ENCODE results near the gene EPN1. TPM values are rescaled to one million over a fixed set of nuclear protein-coding genes. Genes with fewer than 3 reads are reported as not detected.

The EPN1 gene
- total and polyA plus RNA-seq, 2 of the 8 experiments (the other 6 are each of a cell fraction or from before 2014, with no cell fraction given), result 49.6 to 200 TPM

GRCh38 chr19:55690109-55690768 is 15.2 kb downstream of the EPN1 start:
- peaks cover 1 to 31% of the 10 kb centered on the region in 2 experiments for H4K20me1 ChIP-seq (replicated peaks in 1 of 2; ENCODE audit: control insufficient read depth in 1 of 2, insufficient read depth in 2 of 2, low read length in 2 of 2)
- H3K56ac ChIP-seq (replicated peaks; ENCODE audit: insufficient read length, low read depth, low read length), result no peak overlapping the region
- H4K8ac ChIP-seq (ENCODE audit: extremely low read depth, insufficient read depth, low read length), result no peak overlapping the region
- H3K23ac ChIP-seq (ENCODE audit: insufficient read length), result no peak overlapping the region
- H3K9ac ChIP-seq (replicated peaks in 1 of 4; ENCODE audit: extremely low read depth in 1 of 4, low read depth in 3 of 4, low read length in 3 of 4), result no peak overlapping the region
- no peak overlapping the region for H4K91ac ChIP-seq (replicated peaks; ENCODE audit: insufficient read length, low read length)
- no peak overlapping the region for H2BK5ac ChIP-seq (ENCODE audit: low read depth, low read length)
- FAIRE-seq (no peak), DNase-seq (ENCODE audit: low read depth in 1 of 2, low spot score in 2 of 2) (no peak)
- H3K14ac ChIP-seq (ENCODE audit: insufficient read length), result no peak overlapping the region
- 97% methylated on average over 19 of the region's 25 CpGs; no CpG with 5 or more reads in 1 of the 2 experiments for WGBS, 2 experiments (ENCODE audit: extremely low coverage in 1 of 2, insufficient coverage in 1 of 2, insufficient read length in 1 of 2, insufficient replicate concordance in 2 of 2, low coverage in 1 of 2, low lambda C conversion rate in 2 of 2, missing lambda C conversion rate in 1 of 2)
- H3K4me2 ChIP-seq (ENCODE audit: insufficient read depth in 1 of 2, low read depth in 2 of 2, low read length in 2 of 2), result no peak overlapping the region
- no peak overlapping the region for H2AK5ac ChIP-seq (ENCODE audit: low read depth, low read length)
- no peaks in the 10 kb centered on the region for H3K4me1 ChIP-seq (replicated peaks in 1 of 4; ENCODE audit: control insufficient read depth in 3 of 4, insufficient read depth in 4 of 4, low read length in 3 of 4)
- H3K27me3 ChIP-seq (replicated peaks in 1 of 4; ENCODE audit: control insufficient read depth in 3 of 4, extremely low read depth in 1 of 4, insufficient read depth in 3 of 4, low read length in 3 of 4), result no peaks in the 10 kb centered on the region; a peak in 1 of 7 replicates
- no peak overlapping the region for H4K5ac ChIP-seq (ENCODE audit: insufficient read length, low read depth, low read length)
- POLR2A ChIA-PET (ENCODE audit: partially characterized antibody), result interaction anchor here (1.9 kb wide), 1 partner anchor 13 kb away, joined by 6 read pairs; no protein-coding TSS in a partner anchor
- H3K36me3 ChIP-seq (ENCODE audit: control insufficient read depth in 2 of 4, insufficient read depth in 4 of 4, low read length in 3 of 4), result peaks cover 2 to 57% (median 18%) of the 10 kb centered on the region in 4 experiments; a peak in 6 of 8 replicates
- H3K9me3 ChIP-seq (ENCODE audit: insufficient read depth in 2 of 2, low read depth in 1 of 2, low read length in 1 of 2), result no peaks in the 10 kb centered on the region
- no peak overlapping the region for H2BK15ac ChIP-seq (ENCODE audit: low read length)
- no peak overlapping the region for H3K18ac ChIP-seq (ENCODE audit: extremely low read depth, low read length)
- peaks cover 0 to 5% of the 10 kb centered on the region in 2 experiments; a peak in 1 of 4 replicates for H3K79me2 ChIP-seq (ENCODE audit: control insufficient read depth in 1 of 2, insufficient read depth in 2 of 2, low read length in 2 of 2)
- no peak overlapping the region for H3K4me3 ChIP-seq (ENCODE audit: extremely low read depth in 1 of 4, insufficient read depth in 2 of 4, low read depth in 3 of 4, low read length in 4 of 4)
- CTCF ChIA-PET (ENCODE audit: partially characterized antibody), result interaction anchor here (0.5 kb wide), 1 partner anchor 647 kb away, joined by 4 read pairs; no protein-coding TSS in a partner anchor
- H2BK12ac ChIP-seq (ENCODE audit: low read depth, low read length), result no peak overlapping the region
- no peak overlapping the region for H2BK120ac ChIP-seq (replicated peaks; ENCODE audit: low read depth, low read length)
- H3K4ac ChIP-seq (replicated peaks; ENCODE audit: insufficient read length, low read depth, low read length), result no peak overlapping the region
- H3K27ac ChIP-seq (ENCODE audit: low read depth, low read length), result no peak overlapping the region
- H2AFZ ChIP-seq (ENCODE audit: low read length), result no peak overlapping the region
- H2BK20ac ChIP-seq (ENCODE audit: low read length), result no peak overlapping the region
- no peaks in the 10 kb centered on the region for H3K23me2 ChIP-seq (ENCODE audit: low read depth, low read length)
- H3K79me1 ChIP-seq (ENCODE audit: low read depth, low read length), result peaks cover 3% of the 10 kb centered on the region
- TF ChIP-seq ZNF274 (IDR thresholded peaks at IDR 0.05; ENCODE audit: borderline replicate concordance, extremely low read depth, low read length), result no peak
- no peak for TF ChIP-seq BACH1 (IDR thresholded peaks at IDR 0.05; ENCODE audit: low read length)
- TF ChIP-seq NANOG (IDR thresholded peaks at IDR 0.05; ENCODE audit: insufficient read depth, low read depth, low read length, poor library complexity, severe bottlenecking), result no peak
- TF ChIP-seq BCL11A (IDR thresholded peaks at IDR 0.05; ENCODE audit: low read depth in 2 of 2, low read length in 2 of 2), result no peak
- TF ChIP-seq ATF3 (IDR thresholded peaks at IDR 0.05; ENCODE audit: insufficient read depth, low read depth, low read length), result no peak
- TF ChIP-seq RFX5 (IDR thresholded peaks at IDR 0.05; ENCODE audit: borderline replicate concordance, low read depth, low read length), result no peak
- TF ChIP-seq CHD1 (IDR thresholded peaks at IDR 0.05; ENCODE audit: low read depth, low read length), result no peak
- TF ChIP-seq BRCA1 (IDR thresholded peaks at IDR 0.05; ENCODE audit: low read depth, low read length), result no peak
- no peak for TF ChIP-seq CTCF (IDR thresholded peaks at IDR 0.05; ENCODE audit: control extremely low read depth in 1 of 3, insufficient read depth in 1 of 3, low read depth in 1 of 3, low read length in 3 of 3)
- no peak for TF ChIP-seq SP1 (IDR thresholded peaks at IDR 0.05; ENCODE audit: low read depth, low read length)

All from H1 (cell line).